Loucy (cell line): ENCODE data around the gene IDS.

Experiments
- CTCF ChIP-seq: fragments of 200-600 bp; sonication (generic); conservative IDR thresholded peaks from 2 replicates; pipeline ENCODE4 v1.5.1; 2014; ENCODE audit warnings: mild to moderate bottlenecking, antibody characterized with exemption, low read length
- EZH2phosphoT487 ChIP-seq: fragments of 200-600 bp; IDR thresholded peaks from 2 replicates; pipeline ENCODE4 v1.6.1; 2018; ENCODE audit warnings: antibody characterized with exemption, mild to moderate bottlenecking, moderate library complexity, borderline replicate concordance

- no peak for TF ChIP-seq CTCF
- no peak for TF ChIP-seq EZH2phosphoT487
Measured at GRCh38 chrX:149516604-149517003, 11.5 kb upstream of the IDS start.
